Stimulated activated CD4-positive, alpha-beta T cell treated with anti-CD3 and anti-CD28 coated beads, TNF-alpha, amount 100 ng/mL, for 48 hours (primary cell): Measurements from ENCODE around the gene RARRES2.
A peak's percentile ranks its signal among the peaks of the same experiment; 100 is the strongest.

ENCODE experiments used
- DNase-seq, 3 donors: peaks; one replicate each; pipeline ENCODE4 v3.0.0-alpha.2; 2020; ENCODE audit warnings: low read depth in 3 of 3

The RARRES2 gene

DNA sequence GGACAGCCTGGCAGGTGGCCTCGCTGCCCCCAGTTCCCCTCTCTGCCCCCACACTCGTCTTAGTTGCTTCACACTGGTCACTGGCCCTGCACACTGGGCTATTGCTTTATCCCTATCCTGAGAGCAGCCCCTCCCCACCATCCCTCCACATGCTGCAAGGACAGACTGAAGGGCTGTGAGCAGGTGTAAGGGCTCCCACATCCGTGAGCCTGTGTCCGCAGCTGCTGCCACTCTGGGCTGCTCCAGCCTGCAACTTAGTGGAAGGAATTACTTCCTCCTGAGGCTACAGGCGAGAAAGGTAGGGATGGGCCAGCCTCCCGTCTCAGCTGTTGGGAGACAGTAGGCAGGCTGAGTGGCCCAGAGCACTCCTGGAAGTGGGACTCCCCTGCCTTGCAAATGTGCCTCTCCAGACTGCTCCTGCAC lies 3.8 kb downstream of the RARRES2 start:
- DNase-seq = no peak

- no peak for DNase-seq
These were observed 4.2 kb downstream of the RARRES2 start for GRCh38 chr7:150337179-150337578.

DNA sequence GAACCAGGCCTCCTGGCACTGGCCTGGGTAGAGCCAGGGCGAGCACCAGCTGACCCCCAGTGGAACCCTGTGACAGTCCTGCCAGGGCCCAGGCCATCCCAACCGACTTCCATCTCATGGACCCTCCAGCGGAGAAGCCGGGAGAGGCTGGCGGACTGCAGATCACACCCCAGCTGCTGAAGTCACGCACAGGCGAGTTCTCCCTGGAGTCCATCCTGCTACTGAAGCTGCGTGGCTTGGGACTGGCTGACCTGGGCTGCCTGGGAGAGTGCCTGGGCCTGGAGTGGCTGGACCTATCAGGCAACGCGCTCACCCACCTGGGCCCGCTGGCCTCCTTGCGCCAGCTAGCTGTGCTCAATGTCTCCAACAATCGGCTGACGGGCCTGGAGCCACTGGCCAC lies 4.7 kb downstream of the RARRES2 start:
- no peak for DNase-seq

DNA sequence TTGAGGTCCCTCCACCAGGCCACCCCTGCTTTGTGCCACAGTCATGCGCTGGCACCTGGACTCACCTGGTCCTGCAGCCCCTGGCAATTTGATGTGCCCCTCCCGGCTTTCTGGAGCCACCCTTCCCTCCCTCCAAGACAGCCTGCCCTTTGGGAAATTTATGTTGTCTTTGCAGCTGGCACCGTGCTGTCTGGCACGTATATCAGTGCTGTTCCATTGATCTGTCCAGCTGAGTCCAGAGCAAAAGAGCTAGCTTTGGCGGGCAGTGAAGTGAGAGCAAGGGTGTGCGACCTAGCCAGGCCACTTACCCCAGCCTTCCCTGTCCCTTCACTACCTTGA lies 5.7 kb downstream of the RARRES2 start:
- no peak for DNase-seq

GRCh38 chr7:150335108-150335773 lies 6.2 kb downstream of the RARRES2 start:
- no peak for DNase-seq

DNA sequence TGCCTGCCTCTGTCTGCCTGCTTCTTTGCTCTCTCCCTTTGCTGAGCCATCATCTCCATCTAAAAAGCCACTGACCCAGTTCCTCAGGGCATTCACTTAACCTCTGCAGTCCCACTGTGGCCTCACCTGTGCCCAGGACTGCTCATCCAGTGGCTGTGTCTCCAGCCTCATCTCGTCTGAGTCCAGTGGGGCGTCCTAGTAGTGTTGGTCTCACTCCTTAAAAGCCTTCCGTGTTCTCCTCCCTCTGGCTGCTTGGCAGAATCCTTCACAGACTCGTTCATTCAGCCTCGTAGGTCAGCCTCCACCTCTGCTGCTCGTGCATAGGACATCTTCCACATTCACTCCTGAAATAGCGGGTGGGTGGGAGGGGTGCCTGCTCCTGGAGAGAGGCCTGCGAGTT lies 7.3 kb downstream of the RARRES2 start:
- DNase-seq = no peak

- DNase-seq = no peak
These were observed 7.8 kb downstream of the RARRES2 start for GRCh38 chr7:150333659-150334058.

GRCh38 chr7:150332852-150333635 lies 8.4 kb downstream of the RARRES2 start:
- no peak for DNase-seq

DNA sequence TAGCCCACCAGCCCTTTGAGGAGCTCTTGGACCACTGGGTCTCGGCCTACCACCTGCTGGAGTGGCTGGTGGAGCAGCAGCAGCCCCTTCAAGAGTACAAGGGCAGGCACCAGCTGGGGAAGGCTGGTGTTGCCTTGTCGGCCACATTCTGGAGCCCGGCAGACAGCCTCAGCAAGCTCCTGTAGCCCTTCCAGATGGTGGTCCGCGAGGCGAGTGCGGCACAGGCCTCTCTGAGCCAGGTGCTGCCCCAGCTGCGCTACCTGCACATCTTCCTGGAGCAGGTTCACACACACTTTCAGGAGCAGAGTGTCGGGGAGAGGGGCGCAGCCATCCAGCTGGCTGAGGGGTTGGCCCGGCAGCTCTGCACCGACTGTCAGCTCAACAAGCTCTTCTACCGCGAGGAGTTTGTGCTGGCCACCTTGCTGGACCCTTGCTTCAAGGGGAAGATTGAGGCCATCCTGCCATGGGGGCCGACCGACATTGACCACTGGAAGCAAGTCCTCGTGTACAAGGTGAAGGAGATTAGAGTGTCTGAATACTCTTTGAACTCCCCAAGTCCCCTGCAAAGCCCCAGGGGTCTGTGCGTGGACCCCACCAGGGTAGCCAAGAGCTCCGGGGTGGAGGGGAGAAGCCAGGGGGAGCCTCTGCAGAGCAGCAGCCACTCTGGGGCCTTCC lies 11.1 kb downstream of the RARRES2 start:
- no peak for DNase-seq

DNA sequence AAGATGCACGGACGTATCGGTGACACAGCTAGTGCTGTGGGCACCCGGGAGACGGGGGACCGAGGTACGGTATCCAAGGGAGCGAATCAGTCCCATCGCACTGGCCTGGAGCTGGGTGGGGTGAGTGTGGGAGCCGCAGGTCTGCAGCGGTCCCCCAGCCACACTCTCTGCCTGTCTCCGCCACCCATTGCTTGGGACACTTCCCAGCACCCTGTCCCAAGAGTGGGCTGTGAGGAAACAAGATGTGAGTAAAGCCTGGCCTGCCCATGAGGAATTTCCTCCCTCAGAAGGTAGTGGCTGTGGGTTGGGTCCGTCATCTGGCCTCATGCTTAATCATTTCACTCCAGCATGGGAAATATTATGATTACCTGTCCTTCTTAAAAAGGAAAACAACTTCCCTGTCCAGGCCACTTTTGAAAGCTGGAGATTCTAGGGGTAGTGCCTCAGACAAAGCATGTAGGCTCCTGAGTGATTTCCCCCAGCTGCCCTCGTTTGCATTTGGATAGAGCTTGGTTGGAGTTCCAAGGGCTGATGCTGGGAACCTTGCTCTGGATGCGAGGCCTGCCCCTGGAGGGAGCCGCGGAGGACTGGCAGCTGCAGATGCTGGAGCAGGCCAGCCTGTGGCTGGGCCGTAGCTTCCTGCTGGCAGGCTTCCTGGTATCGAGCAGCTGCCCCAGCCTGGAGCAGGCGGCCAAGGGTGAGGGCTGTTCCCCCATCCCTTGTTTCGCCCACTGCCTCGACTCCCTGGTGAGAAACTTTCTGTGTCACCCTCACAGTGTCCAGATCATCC lies 11.9 kb downstream of the RARRES2 start:
- no peak for DNase-seq

DNA sequence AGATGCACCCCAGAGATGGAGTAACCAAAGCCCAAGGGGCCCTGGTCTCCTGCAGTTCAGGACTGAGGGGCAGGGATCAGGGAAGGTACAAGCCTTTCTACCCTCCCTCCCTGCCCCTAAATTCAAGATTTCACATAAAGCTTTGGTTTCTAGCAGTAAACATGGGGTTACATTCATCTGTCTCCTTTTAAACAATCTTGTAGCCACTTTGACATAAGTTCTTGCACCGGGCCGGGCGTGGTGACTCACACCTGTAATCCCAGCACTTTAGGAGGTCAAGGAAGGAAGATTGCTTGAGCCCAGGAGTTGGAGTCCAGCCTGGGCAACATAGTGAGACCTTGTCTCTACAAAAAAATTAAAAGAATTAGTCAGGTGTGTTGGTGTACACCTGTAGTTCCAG lies 14.1 kb downstream of the RARRES2 start:
- no peak for DNase-seq

DNA sequence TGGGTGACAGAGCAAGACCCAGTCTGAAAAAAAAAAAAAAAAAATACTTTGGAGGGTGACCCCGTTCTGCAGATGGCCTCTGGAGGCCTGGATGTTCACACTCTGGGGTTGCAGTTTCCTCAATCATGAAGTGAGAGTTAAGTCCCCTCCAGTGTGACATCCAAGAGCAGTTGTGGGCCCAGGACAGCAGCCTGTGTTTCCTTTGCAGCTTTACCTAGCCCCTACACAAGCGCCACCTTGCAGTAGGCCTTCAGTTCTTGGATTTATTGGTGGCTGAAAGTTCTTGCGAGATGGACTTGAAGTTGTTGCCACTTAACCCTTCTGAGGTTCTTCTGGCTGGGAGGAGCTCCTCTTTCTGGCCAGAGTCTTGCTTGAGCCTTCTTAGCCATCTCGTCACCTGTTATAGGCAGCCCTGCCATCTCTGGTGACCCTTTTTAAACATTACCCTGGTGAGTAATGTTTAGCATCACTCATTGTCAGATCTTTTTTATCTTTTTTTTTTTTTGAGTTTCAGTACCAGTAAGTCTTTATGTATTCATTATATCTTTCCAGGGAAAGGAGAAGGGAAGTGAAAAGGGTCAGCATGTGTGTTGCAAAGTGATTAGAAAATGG lies 14.7 kb downstream of the RARRES2 start:
- no peak for DNase-seq

DNA sequence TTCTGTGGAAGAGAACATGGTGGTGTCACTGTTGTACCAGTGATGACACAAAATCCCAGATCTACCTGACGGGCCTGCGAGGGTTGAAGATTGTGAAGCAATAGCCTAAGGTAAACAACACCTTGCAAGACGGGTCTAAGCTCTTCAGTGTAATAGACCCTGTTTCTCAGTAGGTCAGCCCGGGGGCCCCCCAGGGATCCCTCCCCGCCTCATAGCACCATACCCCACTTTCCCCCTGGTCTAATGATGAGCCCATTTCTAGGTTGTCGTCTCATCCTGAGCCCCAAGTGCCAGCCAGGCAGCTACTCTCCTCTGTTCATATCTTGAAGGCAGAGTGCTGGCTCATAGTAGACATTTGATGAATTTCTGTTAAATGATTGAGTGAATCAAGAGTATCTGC lies 15.5 kb downstream of the RARRES2 start:
- DNase-seq = no peak

- no peak for DNase-seq
These were observed 16.3 kb downstream of the RARRES2 start for GRCh38 chr7:150325110-150325611.

DNA sequence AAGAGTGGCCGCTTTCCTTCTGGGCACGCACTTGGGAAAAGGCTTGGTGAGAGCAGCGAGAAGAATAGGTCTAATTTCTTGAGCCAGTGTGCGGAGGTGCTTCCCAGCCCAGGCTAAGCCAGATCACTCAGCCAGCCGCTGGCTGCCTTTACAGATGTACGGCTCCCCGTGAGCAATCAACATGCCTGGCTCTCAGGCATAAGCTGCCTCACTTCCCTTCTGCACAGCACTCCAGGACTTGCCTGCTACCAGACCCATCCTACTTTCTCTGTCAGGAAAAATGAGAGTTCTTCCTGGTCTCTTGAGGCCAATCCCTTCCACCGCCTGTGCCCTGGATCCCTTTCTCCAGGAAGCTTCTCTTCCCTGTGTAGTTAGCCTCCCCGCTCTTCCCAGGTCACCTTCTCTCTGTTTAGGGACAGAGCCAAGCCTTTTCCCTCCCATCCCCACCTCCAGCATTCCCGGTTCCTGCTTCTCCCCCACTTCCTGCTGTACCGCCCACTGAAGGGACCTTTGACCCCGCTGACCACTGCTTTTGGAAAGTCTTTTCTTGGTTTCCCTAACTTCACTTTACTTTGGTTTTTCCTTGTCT lies 17.0 kb downstream of the RARRES2 start:
- no peak for DNase-seq

GRCh38 chr7:150323682-150324372 lies 17.6 kb downstream of the RARRES2 start:
- DNase-seq = no peak

- DNase-seq = peak in 2 of 3 donors; percentile 40 to 49
These were observed 18.4 kb downstream of the RARRES2 start, which contains the start of the genes ACTR3C and LRRC61 for GRCh38 chr7:150322833-150323681. Gene ACTR3C, minus strand, starts transcription at chr7:150323545. Its CDS starts 28,249 bp downstream, at chr7:150295296. Gene LRRC61, plus strand, starts transcription at chr7:150323355. Its CDS starts 13,507 bp downstream, at chr7:150336862.

DNA sequence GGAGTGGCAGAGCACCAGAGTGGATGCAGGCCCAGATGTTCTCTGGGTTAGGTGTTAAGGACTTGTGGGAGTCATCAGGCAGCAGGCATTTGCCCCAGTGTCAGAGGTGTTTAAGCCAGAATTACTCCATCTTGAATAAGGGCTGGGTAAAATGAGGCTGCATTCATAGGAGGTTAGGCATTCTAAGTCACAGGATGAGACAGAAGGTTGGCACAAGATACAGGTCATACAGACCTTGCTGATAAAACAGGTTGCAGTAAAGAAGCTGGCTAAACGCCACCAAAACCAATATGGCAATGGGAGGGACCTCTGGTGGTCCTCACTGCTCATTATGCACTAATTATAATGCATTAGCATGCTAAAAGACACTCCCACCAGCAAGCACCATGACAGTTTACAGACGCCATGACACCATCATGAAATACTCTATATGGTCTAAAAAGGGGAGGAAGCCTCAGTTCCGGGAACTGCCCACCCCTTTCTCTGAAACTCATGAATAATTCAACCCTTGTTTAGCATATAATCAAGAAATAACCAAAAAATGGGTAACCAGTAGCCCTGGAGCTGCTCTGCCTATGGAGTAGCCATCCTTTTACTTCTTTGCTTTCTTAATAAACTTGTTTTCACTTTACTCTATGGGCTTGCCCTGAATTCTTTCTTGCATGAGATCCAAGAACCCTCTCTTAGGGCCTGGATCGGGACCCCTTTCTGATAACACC lies 19.2 kb downstream of the RARRES2 start:
- DNase-seq = peak; percentile 41 to 68 (median 59)

DNA sequence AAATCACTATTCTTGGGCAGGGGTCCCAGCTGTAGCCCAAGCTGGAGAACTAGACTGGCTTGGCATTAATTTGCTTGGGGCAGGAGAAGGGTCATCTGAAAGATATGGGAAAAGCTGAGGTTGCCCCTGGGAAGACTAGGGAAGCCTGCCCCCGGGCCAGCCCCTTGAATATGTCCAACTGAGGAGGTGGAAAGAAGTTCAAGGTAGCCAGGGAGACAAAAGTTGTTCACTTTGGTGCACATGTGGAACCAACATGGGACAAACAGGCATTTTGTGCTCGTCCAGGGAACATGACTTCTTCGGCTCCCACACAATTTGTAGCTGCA lies 19.7 kb downstream of the RARRES2 start:
- no peak for DNase-seq
